ENCODE measurements around the gene GYPC.

GYPC gene

GRCh38 chr2:126723281-126723815, 67.4 kb downstream of the GYPC start:
- FAIRE-seq (no peak), DNase-seq (ENCODE audit: insufficient read length, low spot score) (no peak)
- TF ChIP-seq POLR2A (IDR thresholded peaks at IDR 0.05; ENCODE audit: low read depth, low read length) (no peak), SPI1 (IDR thresholded peaks at IDR 0.05; ENCODE audit: low read depth, low read length) (no peak), POLR2AphosphoS5 (IDR thresholded peaks at IDR 0.05; ENCODE audit: low read depth, low read length) (no peak), POU2F2 (IDR thresholded peaks at IDR 0.05; ENCODE audit: low read depth, low read length) (no peak), PAX5 (IDR thresholded peaks at IDR 0.05; ENCODE audit: insufficient read depth, low read length, severe bottlenecking) (no peak)

GRCh38 chr2:126725580-126725979, 69.6 kb downstream of the GYPC start:
- DNase-seq (ENCODE audit: insufficient read length, low spot score) (no peak), FAIRE-seq (no peak)
- no peak for TF ChIP-seq POLR2AphosphoS5 (IDR thresholded peaks at IDR 0.05; ENCODE audit: low read depth, low read length)
- TF ChIP-seq TAF1 (IDR thresholded peaks at IDR 0.05; ENCODE audit: low read depth, low read length): no peak
- TF ChIP-seq SPI1 (IDR thresholded peaks at IDR 0.05; ENCODE audit: low read depth, low read length): no peak
- TF ChIP-seq POU2F2 (IDR thresholded peaks at IDR 0.05; ENCODE audit: low read depth, low read length): no peak
- no peak for TF ChIP-seq POLR2A (IDR thresholded peaks at IDR 0.05; ENCODE audit: low read depth, low read length)
- no peak for TF ChIP-seq PAX5 (IDR thresholded peaks at IDR 0.05; ENCODE audit: insufficient read depth, low read length, severe bottlenecking)

GRCh38 chr2:126729896-126730295, 73.9 kb downstream of the GYPC start:
- FAIRE-seq: no peak
- DNase-seq (ENCODE audit: insufficient read length, low spot score): no peak

GRCh38 chr2:126730655-126731054, 74.7 kb downstream of the GYPC start:
- FAIRE-seq (no peak), DNase-seq (ENCODE audit: insufficient read length, low spot score) (no peak)
- TF ChIP-seq PAX5 (IDR thresholded peaks at IDR 0.05; ENCODE audit: insufficient read depth, low read length, severe bottlenecking) (no peak), POU2F2 (IDR thresholded peaks at IDR 0.05; ENCODE audit: low read depth, low read length) (no peak), POLR2A (IDR thresholded peaks at IDR 0.05; ENCODE audit: low read depth, low read length) (no peak), POLR2AphosphoS5 (IDR thresholded peaks at IDR 0.05; ENCODE audit: low read depth, low read length) (no peak), TAF1 (IDR thresholded peaks at IDR 0.05; ENCODE audit: low read depth, low read length) (no peak), SPI1 (IDR thresholded peaks at IDR 0.05; ENCODE audit: low read depth, low read length) (no peak)

More at GRCh38 chr2:126729896-126730295, 73.9 kb downstream of the GYPC start:
- TF ChIP-seq POU2F2 (IDR thresholded peaks at IDR 0.05; ENCODE audit: low read depth, low read length): no peak
- TF ChIP-seq SPI1 (IDR thresholded peaks at IDR 0.05; ENCODE audit: low read depth, low read length): no peak
- no peak for TF ChIP-seq TAF1 (IDR thresholded peaks at IDR 0.05; ENCODE audit: low read depth, low read length)
- TF ChIP-seq PAX5 (IDR thresholded peaks at IDR 0.05; ENCODE audit: insufficient read depth, low read length, severe bottlenecking): no peak
- TF ChIP-seq POLR2AphosphoS5 (IDR thresholded peaks at IDR 0.05; ENCODE audit: low read depth, low read length): no peak
- TF ChIP-seq POLR2A (IDR thresholded peaks at IDR 0.05; ENCODE audit: low read depth, low read length): no peak

GRCh38 chr2:126731353-126731752, 75.4 kb downstream of the GYPC start:
- FAIRE-seq (no peak), DNase-seq (ENCODE audit: insufficient read length, low spot score) (no peak)
- TF ChIP-seq POU2F2 (IDR thresholded peaks at IDR 0.05; ENCODE audit: low read depth, low read length) (no peak), POLR2A (IDR thresholded peaks at IDR 0.05; ENCODE audit: low read depth, low read length) (no peak), PAX5 (IDR thresholded peaks at IDR 0.05; ENCODE audit: insufficient read depth, low read length, severe bottlenecking) (no peak), TAF1 (IDR thresholded peaks at IDR 0.05; ENCODE audit: low read depth, low read length) (no peak), POLR2AphosphoS5 (IDR thresholded peaks at IDR 0.05; ENCODE audit: low read depth, low read length) (no peak), SPI1 (IDR thresholded peaks at IDR 0.05; ENCODE audit: low read depth, low read length) (no peak)

GRCh38 chr2:126732682-126733245, 76.8 kb downstream of the GYPC start:
- TF ChIP-seq SPI1 (IDR thresholded peaks at IDR 0.05; ENCODE audit: low read depth, low read length) (no peak), PAX5 (IDR thresholded peaks at IDR 0.05; ENCODE audit: insufficient read depth, low read length, severe bottlenecking) (no peak), POLR2AphosphoS5 (IDR thresholded peaks at IDR 0.05; ENCODE audit: low read depth, low read length) (no peak), POLR2A (IDR thresholded peaks at IDR 0.05; ENCODE audit: low read depth, low read length) (no peak), POU2F2 (IDR thresholded peaks at IDR 0.05; ENCODE audit: low read depth, low read length) (no peak), TAF1 (IDR thresholded peaks at IDR 0.05; ENCODE audit: low read depth, low read length) (no peak)
- FAIRE-seq (no peak), DNase-seq (ENCODE audit: insufficient read length, low spot score) (no peak)

DNA sequence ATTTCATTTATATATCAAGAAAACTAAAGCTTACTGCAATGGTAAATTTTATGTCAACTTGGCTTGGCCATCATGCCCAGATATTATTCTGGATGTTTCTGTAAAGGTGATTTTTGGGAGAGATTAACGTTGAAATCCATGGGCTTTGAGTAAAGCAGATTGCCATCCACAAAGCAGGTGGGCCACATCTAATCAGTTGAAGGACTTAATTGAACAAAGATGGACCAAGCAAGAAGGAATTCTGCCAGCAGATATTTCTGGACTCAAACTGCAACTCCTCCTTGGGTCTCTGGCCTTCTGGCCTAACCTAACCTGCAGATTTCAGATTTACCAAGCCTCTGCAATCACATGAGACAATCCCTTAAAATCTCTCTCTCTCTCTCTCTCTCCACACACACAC, 77.8 kb downstream of the GYPC start:
- TF ChIP-seq TAF1 (IDR thresholded peaks at IDR 0.05; ENCODE audit: low read depth, low read length) (no peak), POLR2A (IDR thresholded peaks at IDR 0.05; ENCODE audit: low read depth, low read length) (no peak), POLR2AphosphoS5 (IDR thresholded peaks at IDR 0.05; ENCODE audit: low read depth, low read length) (no peak), POU2F2 (IDR thresholded peaks at IDR 0.05; ENCODE audit: low read depth, low read length) (no peak), SPI1 (IDR thresholded peaks at IDR 0.05; ENCODE audit: low read depth, low read length) (no peak), PAX5 (IDR thresholded peaks at IDR 0.05; ENCODE audit: insufficient read depth, low read length, severe bottlenecking) (no peak)
- no peak for DNase-seq (ENCODE audit: insufficient read length, low spot score)
- no peak for FAIRE-seq

DNA sequence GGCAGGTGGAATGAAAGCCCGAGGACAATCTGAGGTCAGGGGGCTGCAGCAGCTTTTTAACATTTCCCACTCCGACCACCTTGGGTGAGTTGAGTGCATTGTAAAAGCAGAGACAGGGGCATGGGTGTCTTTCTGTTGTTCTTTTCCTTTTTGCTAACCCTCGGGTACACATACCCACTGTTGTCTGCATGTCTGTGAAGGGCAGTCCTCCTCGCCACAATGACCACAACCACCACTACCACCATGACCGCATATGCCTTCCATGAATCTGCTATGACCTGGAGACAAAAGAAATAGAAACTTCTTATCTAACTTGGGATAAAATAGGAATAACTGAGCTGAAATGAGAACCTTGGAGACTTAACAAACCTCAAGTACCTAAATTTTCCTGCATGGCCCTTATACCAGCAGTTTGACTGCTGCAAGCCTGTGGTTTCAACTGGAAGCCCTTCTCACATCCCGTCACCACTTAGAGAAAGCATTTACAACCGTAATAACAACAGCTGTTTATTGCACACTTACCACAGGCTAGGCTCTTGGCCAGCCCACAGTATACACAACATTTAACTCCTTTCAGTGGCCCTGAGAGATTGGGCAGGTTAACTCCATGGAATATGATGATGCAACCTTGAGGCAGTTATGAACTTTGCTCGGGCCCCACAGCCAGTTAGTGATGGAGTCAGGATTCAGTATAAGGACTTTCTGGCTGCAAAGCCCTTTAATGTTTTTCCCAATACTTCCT, 80.3 kb downstream of the GYPC start:
- FAIRE-seq (no peak), DNase-seq (ENCODE audit: insufficient read length, low spot score) (no peak)
- TF ChIP-seq POU2F2 (IDR thresholded peaks at IDR 0.05; ENCODE audit: low read depth, low read length): no peak
- TF ChIP-seq PAX5 (IDR thresholded peaks at IDR 0.05; ENCODE audit: insufficient read depth, low read length, severe bottlenecking): no peak
- no peak for TF ChIP-seq SPI1 (IDR thresholded peaks at IDR 0.05; ENCODE audit: low read depth, low read length)
- no peak for TF ChIP-seq TAF1 (IDR thresholded peaks at IDR 0.05; ENCODE audit: low read depth, low read length)

DNA sequence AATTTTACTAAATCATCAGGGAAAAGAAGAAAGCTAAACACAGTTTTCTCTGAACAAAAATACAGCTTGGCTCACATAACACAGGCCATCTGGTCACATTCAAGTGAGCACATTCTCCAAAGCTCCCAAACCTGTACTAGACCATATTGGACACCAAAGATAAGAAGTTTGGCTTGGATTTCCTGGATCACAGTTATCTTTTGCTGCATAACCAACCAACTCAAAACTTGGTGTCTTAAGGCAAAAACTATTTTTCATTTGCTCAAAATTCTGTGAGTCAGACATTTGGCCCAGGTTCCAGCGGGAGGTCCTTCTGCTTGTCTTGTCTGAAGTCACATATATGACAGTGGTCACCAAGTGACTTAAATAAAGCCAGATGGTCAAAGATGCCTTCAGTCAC, 83.2 kb downstream of the GYPC start:
- FAIRE-seq (no peak), DNase-seq (ENCODE audit: insufficient read length, low spot score) (no peak)
- no peak for TF ChIP-seq POU2F2 (IDR thresholded peaks at IDR 0.05; ENCODE audit: low read depth, low read length)
- TF ChIP-seq POLR2AphosphoS5 (IDR thresholded peaks at IDR 0.05; ENCODE audit: low read depth, low read length): no peak
- no peak for TF ChIP-seq TAF1 (IDR thresholded peaks at IDR 0.05; ENCODE audit: low read depth, low read length)
- TF ChIP-seq POLR2A (IDR thresholded peaks at IDR 0.05; ENCODE audit: low read depth, low read length): no peak
- no peak for TF ChIP-seq SPI1 (IDR thresholded peaks at IDR 0.05; ENCODE audit: low read depth, low read length)
- TF ChIP-seq PAX5 (IDR thresholded peaks at IDR 0.05; ENCODE audit: insufficient read depth, low read length, severe bottlenecking): no peak

Measured in GM12891 (cell line).